H1 (cell line): ENCODE results near the gene INPP4B. TPM values are rescaled to one million over a fixed set of nuclear protein-coding genes. Genes with fewer than 3 reads are reported as not detected.

Experiments
- CTCF ChIA-PET: fragments of 300-600 bp; sonication (Branson Sonifier 250); formaldehyde crosslinking; loops from one replicate; lab custom pipeline; 2021; ENCODE audit not compliant: partially characterized antibody; lab: Charles Lee
- POLR2A ChIA-PET: fragments of 300-600 bp; sonication (Branson Sonifier 250); formaldehyde crosslinking; loops from one replicate; lab custom pipeline; 2021; ENCODE audit warnings: inconsistent platforms; ENCODE audit not compliant: partially characterized antibody; lab: Charles Lee
- DNase-seq, 2 experiments: peaks; one replicate each; pipeline versions ENCODE4 v3.0.0 to v3.0.0-alpha.2; 2010 to 2022; ENCODE audit warnings: low spot score in 2 of 2, low read depth in 1 of 2, mixed read lengths in 1 of 2
- FAIRE-seq: peaks from 2 replicates; lab custom pipeline; 2011; peaks lifted over from hg19 to GRCh38; lab: Jason Lieb, UNC
- H2AFZ ChIP-seq: 2 replicates; pipeline ENCODE4 v1.8.1; 2012; ENCODE audit warnings: low read length, inconsistent platforms
- H2AK5ac ChIP-seq: 2 replicates; pipeline ENCODE4 v1.6.1; 2013; ENCODE audit warnings: low read depth, low read length
- H2BK120ac ChIP-seq: replicated peaks from 2 replicates; pipeline ENCODE3; 2013; ENCODE audit warnings: low read depth, low read length, inconsistent platforms
- H2BK12ac ChIP-seq: 2 replicates; pipeline ENCODE4 v1.6.1; 2013; ENCODE audit warnings: low read depth, low read length
- H2BK15ac ChIP-seq: 2 replicates; pipeline ENCODE4 v1.6.1; 2013; ENCODE audit warnings: low read length
- H2BK20ac ChIP-seq: 2 replicates; pipeline ENCODE4 v1.6.1; 2013; ENCODE audit warnings: low read length
- H2BK5ac ChIP-seq: 2 replicates; pipeline ENCODE4 v1.6.1; 2013; ENCODE audit warnings: low read depth, low read length
- H3K14ac ChIP-seq: 2 replicates; pipeline ENCODE4 v1.6.1; 2013; ENCODE audit warnings: inconsistent platforms; ENCODE audit not compliant: insufficient read length
- H3K18ac ChIP-seq: 2 replicates; pipeline ENCODE4 v1.6.1; 2013; ENCODE audit warnings: low read length; ENCODE audit errors: extremely low read depth
- H3K23ac ChIP-seq: 2 replicates; pipeline ENCODE4 v1.6.1; 2013; ENCODE audit warnings: inconsistent platforms; ENCODE audit not compliant: insufficient read length
- H3K23me2 ChIP-seq: 2 replicates; pipeline ENCODE4 v1.6.1; 2013; ENCODE audit warnings: low read depth, low read length
- H3K27ac ChIP-seq: 2 replicates; pipeline ENCODE4 v1.6.1; 2011; ENCODE audit warnings: low read depth, low read length, inconsistent platforms
- H3K27me3 ChIP-seq, 4 experiments: replicated peaks in 1 of 4; 1 replicate in 1 of 4; 2 replicates in 3 of 4; pipeline versions ENCODE4 v1.6.1 to v1.8.1; 2011 to 2013; ENCODE audit warnings: low read length in 3 of 4, mild to moderate bottlenecking in 3 of 4, inconsistent platforms in 2 of 4, mixed read lengths in 2 of 4, moderate library complexity in 1 of 4; ENCODE audit not compliant: control insufficient read depth in 3 of 4, insufficient read depth in 3 of 4; ENCODE audit errors: extremely low read depth in 1 of 4
- H3K36me3 ChIP-seq, 4 experiments: 2 replicates each; pipeline versions ENCODE4 v1.6.1 to v1.8.1; 2011 to 2013; ENCODE audit warnings: mild to moderate bottlenecking in 4 of 4, low read length in 3 of 4, moderate library complexity in 2 of 4, control low read depth in 1 of 4, inconsistent platforms in 1 of 4; ENCODE audit not compliant: insufficient read depth in 4 of 4, control insufficient read depth in 2 of 4
- H3K4ac ChIP-seq: replicated peaks from 2 replicates; pipeline ENCODE3; 2013; ENCODE audit warnings: low read length, low read depth, mixed read lengths, inconsistent platforms; ENCODE audit not compliant: insufficient read length
- H3K4me1 ChIP-seq, 4 experiments: replicated peaks in 1 of 4; 1 replicate in 1 of 4; 2 replicates in 3 of 4; pipeline versions ENCODE4 v1.6.1 to v1.8.1; 2011 to 2013; ENCODE audit warnings: low read length in 3 of 4, inconsistent platforms in 2 of 4, mixed read lengths in 1 of 4; ENCODE audit not compliant: insufficient read depth in 4 of 4, control insufficient read depth in 3 of 4
- H3K4me2 ChIP-seq, 2 experiments: 2 replicates each; pipeline versions ENCODE4 v1.6.1 to v1.8.1; 2011 to 2013; ENCODE audit warnings: low read depth in 2 of 2, low read length in 2 of 2, control low read depth in 1 of 2, inconsistent platforms in 1 of 2, mild to moderate bottlenecking in 1 of 2; ENCODE audit not compliant: insufficient read depth in 1 of 2
- H3K4me3 ChIP-seq, 4 experiments: fragments of 200-600, 300-600 bp in 1 of 4; sonication (generic), shearing (Covaris generic), sonication (Bioruptor Twin) in 1 of 4; 2 replicates each; pipeline versions ENCODE4 v1.5.1 to v1.8.1; 2011 to 2016; ENCODE audit warnings: low read length in 4 of 4, low read depth in 3 of 4, control low read depth in 2 of 4, inconsistent platforms in 2 of 4, mild to moderate bottlenecking in 2 of 4, mixed read lengths in 1 of 4, moderate library complexity in 1 of 4; ENCODE audit not compliant: insufficient read depth in 2 of 4; ENCODE audit errors: extremely low read depth in 1 of 4
- H3K56ac ChIP-seq: replicated peaks from 2 replicates; pipeline ENCODE3; 2013; ENCODE audit warnings: low read depth, mild to moderate bottlenecking, mixed read lengths, low read length, inconsistent platforms; ENCODE audit not compliant: insufficient read length
- H3K79me1 ChIP-seq: 2 replicates; pipeline ENCODE4 v1.6.1; 2013; ENCODE audit warnings: low read depth, low read length, control low read depth
- H3K79me2 ChIP-seq, 2 experiments: 2 replicates each; pipeline versions ENCODE4 v1.6.1 to v1.8.1; 2012 to 2013; ENCODE audit warnings: low read length in 2 of 2, mild to moderate bottlenecking in 2 of 2, inconsistent platforms in 1 of 2; ENCODE audit not compliant: insufficient read depth in 2 of 2, control insufficient read depth in 1 of 2
- H3K9ac ChIP-seq, 4 experiments: replicated peaks in 1 of 4; 1 replicate in 1 of 4; 2 replicates in 3 of 4; pipeline versions ENCODE4 v1.6.1 to v1.8.1; 2011 to 2013; ENCODE audit warnings: low read depth in 3 of 4, low read length in 3 of 4, control low read depth in 2 of 4, mild to moderate bottlenecking in 2 of 4, moderate library complexity in 2 of 4, inconsistent platforms in 1 of 4; ENCODE audit errors: extremely low read depth in 1 of 4
- H3K9me3 ChIP-seq, 2 experiments: 2 replicates each; pipeline versions ENCODE4 v1.6.1 to v1.8.1; 2012 to 2013; ENCODE audit warnings: mild to moderate bottlenecking in 2 of 2, moderate library complexity in 2 of 2, control low read depth in 1 of 2, inconsistent platforms in 1 of 2, low read depth in 1 of 2, low read length in 1 of 2, mixed read lengths in 1 of 2; ENCODE audit not compliant: insufficient read depth in 2 of 2
- H4K20me1 ChIP-seq, 2 experiments: replicated peaks in 1 of 2; 2 replicates each; pipeline versions ENCODE3 to v1.8.1; 2011 to 2013; ENCODE audit warnings: inconsistent platforms in 2 of 2, low read length in 2 of 2, mild to moderate bottlenecking in 1 of 2; ENCODE audit not compliant: insufficient read depth in 2 of 2, control insufficient read depth in 1 of 2
- H4K5ac ChIP-seq: 2 replicates; pipeline ENCODE4 v1.6.1; 2013; ENCODE audit warnings: low read length, low read depth, mixed read lengths, inconsistent platforms; ENCODE audit not compliant: insufficient read length
- H4K8ac ChIP-seq: 2 replicates; pipeline ENCODE4 v1.8.0; 2013; ENCODE audit warnings: mild to moderate bottlenecking, moderate library complexity, low read length, inconsistent platforms; ENCODE audit not compliant: insufficient read depth; ENCODE audit errors: extremely low read depth
- H4K91ac ChIP-seq: replicated peaks from 2 replicates; pipeline ENCODE3; 2013; ENCODE audit warnings: low read length, mixed read lengths, inconsistent platforms; ENCODE audit not compliant: insufficient read length
- BACH1 ChIP-seq: IDR thresholded peaks from 2 replicates; pipeline ENCODE4 v1.6.1; 2012; ENCODE audit warnings: low read length, improper control_type of control experiment
- BCL11A ChIP-seq, 2 experiments: IDR thresholded peaks; one replicate each; pipeline ENCODE4 v1.6.1; 2011; ENCODE audit warnings: low read depth in 2 of 2, low read length in 2 of 2, mild to moderate bottlenecking in 2 of 2
- EGR1 ChIP-seq: IDR thresholded peaks from 2 replicates; pipeline ENCODE4 v1.6.1; 2011; ENCODE audit warnings: low read depth, low read length, borderline replicate concordance
- EZH2 ChIP-seq: fragments of 200-600 bp; sonication (generic); IDR thresholded peaks from 2 replicates; pipeline ENCODE4 v1.7.1; 2012; ENCODE audit warnings: low read depth, mild to moderate bottlenecking, moderate library complexity, low read length, inconsistent platforms; ENCODE audit not compliant: severe bottlenecking
- GABPA ChIP-seq: IDR thresholded peaks from 2 replicates; pipeline ENCODE4 v1.6.1; 2011; ENCODE audit warnings: mild to moderate bottlenecking, low read length, moderate library complexity, borderline replicate concordance; ENCODE audit not compliant: insufficient read depth
- GTF2F1 ChIP-seq: IDR thresholded peaks from 2 replicates; pipeline ENCODE4 v1.6.1; 2012; ENCODE audit warnings: low read depth, low read length, improper control_type of control experiment, borderline replicate concordance
- JUND ChIP-seq: IDR thresholded peaks from 2 replicates; pipeline ENCODE4 v1.6.1; 2011; ENCODE audit warnings: mild to moderate bottlenecking, improper control_type of control experiment, low read length
- NRF1 ChIP-seq: IDR thresholded peaks from 2 replicates; pipeline ENCODE4 v1.6.1; 2011; ENCODE audit warnings: mild to moderate bottlenecking, low read depth, low read length, improper control_type of control experiment
- POLR2AphosphoS5 ChIP-seq: IDR thresholded peaks from 2 replicates; pipeline ENCODE4 v1.6.1; 2011; ENCODE audit warnings: low read depth, low read length
- RBBP5 ChIP-seq: IDR thresholded peaks from 2 replicates; pipeline ENCODE4 v1.7.1; 2012; ENCODE audit warnings: low read depth, mild to moderate bottlenecking, inconsistent platforms, low read length, moderate library complexity, borderline replicate concordance
- SP4 ChIP-seq: IDR thresholded peaks from 2 replicates; pipeline ENCODE4 v1.6.1; 2012; ENCODE audit warnings: low read length, inconsistent platforms
- SRF ChIP-seq: IDR thresholded peaks from 2 replicates; pipeline ENCODE4 v1.6.1; 2011; ENCODE audit warnings: mild to moderate bottlenecking, low read depth, low read length, moderate library complexity
- TCF12 ChIP-seq: IDR thresholded peaks from 2 replicates; pipeline ENCODE4 v1.6.1; 2011; ENCODE audit warnings: low read depth, mild to moderate bottlenecking, low read length
- TEAD4 ChIP-seq: IDR thresholded peaks from 2 replicates; pipeline ENCODE4 v1.6.1; 2012; ENCODE audit warnings: low read depth, low read length, inconsistent platforms, mixed read lengths
- ZNF274 ChIP-seq: IDR thresholded peaks from 2 replicates; pipeline ENCODE4 v1.7.0; 2012; ENCODE audit warnings: low read length, borderline replicate concordance; ENCODE audit errors: extremely low read depth
- WGBS, 2 experiments: shearing (Covaris generic) in 1 of 2; methylation state at CpG; one replicate each; pipeline versions ENCODE4 v1.1.6 to v1.1.7; 2013 to 2015; ENCODE audit warnings: low lambda C conversion rate in 2 of 2, mixed read lengths in 2 of 2, inconsistent platforms in 1 of 2, low coverage in 1 of 2, missing lambda C conversion rate in 1 of 2; ENCODE audit not compliant: insufficient replicate concordance in 2 of 2, insufficient coverage in 1 of 2, insufficient read length in 1 of 2; ENCODE audit errors: extremely low coverage in 1 of 2, missing lambda C conversion rate in 1 of 2; 5-methylcytosine and 5-hydroxymethylcytosine counted together
- polyA plus RNA-seq, 7 experiments: library from polyadenylated mRNA; depleted of rRNA in 3 of 7; stranded (reverse) in 5 of 7; unstranded in 2 of 7; fragments of >200 nt in 5 of 7; fragments of 200-250 nt in 2 of 7; gene quantifications; 1 replicate in 5 of 7; 2 replicates in 1 of 7; 4 replicates in 1 of 7; pipeline versions ENCODE4 v1.2.1 to v1.2.3, GENCODE V29; 2011 to 2013; ENCODE audit warnings: missing spikeins in 2 of 7, mixed read lengths in 2 of 7
- total RNA-seq: library from RNA; stranded (reverse); fragmentation: NEBNext Ultra II Directional; extraction: Animal tissue kit (Norgen Biotek cat#: 25700); gene quantifications from 2 replicates; pipeline ENCODE4 v1.2.1, GENCODE V29; 2021

INPP4B gene
- total and polyA plus RNA-seq, 2 of the 8 experiments (the other 6 are each of a cell fraction or from before 2014, with no cell fraction given) = 0.11 to 0.54 TPM

- peaks cover 5 to 6% of the 10 kb centered on the region in 2 experiments; a peak in 2 of 4 replicates for H3K9me3 ChIP-seq
- POLR2A ChIA-PET = no interaction called here
- TF ChIP-seq GABPA = no peak
- TF ChIP-seq EZH2 = no peak
- TF ChIP-seq SP4 = no peak
- no peak for TF ChIP-seq TEAD4
- TF ChIP-seq POLR2AphosphoS5 = no peak
- no peak for TF ChIP-seq GTF2F1
- TF ChIP-seq EGR1 = no peak
- no peak for TF ChIP-seq RBBP5
- no peak for TF ChIP-seq JUND
- TF ChIP-seq SRF = no peak
- no peak for TF ChIP-seq NRF1
- no peak for TF ChIP-seq TCF12
- no peak for TF ChIP-seq BACH1
- TF ChIP-seq BCL11A (IDR thresholded peaks at IDR 0.05; ENCODE audit: low read depth in 2 of 2, low read length in 2 of 2) = no peak
- no peak for TF ChIP-seq ZNF274
Observed at GRCh38 chr4:141999446-142000143, 846.5 kb downstream of the INPP4B start.

More at GRCh38 chr4:141999446-142000143, 846.5 kb downstream of the INPP4B start:
- no peak overlapping the region for H2BK15ac ChIP-seq
- H4K8ac ChIP-seq = no peak overlapping the region
- H3K23me2 ChIP-seq = no peaks in the 10 kb centered on the region
- no peak overlapping the region for H3K9ac ChIP-seq
- H4K5ac ChIP-seq = no peak overlapping the region
- no peaks in the 10 kb centered on the region for H3K4me1 ChIP-seq
- H3K79me1 ChIP-seq = no peaks in the 10 kb centered on the region
- H2BK5ac ChIP-seq = no peak overlapping the region
- no peak overlapping the region for H2BK12ac ChIP-seq
- H3K27ac ChIP-seq = no peak overlapping the region
- H3K4me2 ChIP-seq = no peak overlapping the region
- H2BK120ac ChIP-seq = no peak overlapping the region
- H4K91ac ChIP-seq = no peak overlapping the region
- no peaks in the 10 kb centered on the region for H3K79me2 ChIP-seq
- H2BK20ac ChIP-seq = no peak overlapping the region
- 90% methylated on average over 5 of the region's 5 CpGs; no CpG with 5 or more reads in 1 of the 2 experiments for WGBS, 2 experiments
- H3K23ac ChIP-seq = no peak overlapping the region
- DNase-seq (no peak), FAIRE-seq (no peak)
- H2AFZ ChIP-seq = no peak overlapping the region
- H3K27me3 ChIP-seq = peaks cover 0 to 1% (median 0%) of the 10 kb centered on the region in 4 experiments; a peak in 1 of 7 replicates
- no peaks in the 10 kb centered on the region for H3K36me3 ChIP-seq
- no peak overlapping the region for H3K18ac ChIP-seq
- H3K4me3 ChIP-seq = no peak overlapping the region
- H3K56ac ChIP-seq = no peak overlapping the region
- H3K14ac ChIP-seq = no peak overlapping the region
- H3K4ac ChIP-seq = no peak overlapping the region
- no peaks in the 10 kb centered on the region for H4K20me1 ChIP-seq
- CTCF ChIA-PET = no interaction called here
- no peak overlapping the region for H2AK5ac ChIP-seq
